ENCODE data around the gene ARPP19.

DNA sequence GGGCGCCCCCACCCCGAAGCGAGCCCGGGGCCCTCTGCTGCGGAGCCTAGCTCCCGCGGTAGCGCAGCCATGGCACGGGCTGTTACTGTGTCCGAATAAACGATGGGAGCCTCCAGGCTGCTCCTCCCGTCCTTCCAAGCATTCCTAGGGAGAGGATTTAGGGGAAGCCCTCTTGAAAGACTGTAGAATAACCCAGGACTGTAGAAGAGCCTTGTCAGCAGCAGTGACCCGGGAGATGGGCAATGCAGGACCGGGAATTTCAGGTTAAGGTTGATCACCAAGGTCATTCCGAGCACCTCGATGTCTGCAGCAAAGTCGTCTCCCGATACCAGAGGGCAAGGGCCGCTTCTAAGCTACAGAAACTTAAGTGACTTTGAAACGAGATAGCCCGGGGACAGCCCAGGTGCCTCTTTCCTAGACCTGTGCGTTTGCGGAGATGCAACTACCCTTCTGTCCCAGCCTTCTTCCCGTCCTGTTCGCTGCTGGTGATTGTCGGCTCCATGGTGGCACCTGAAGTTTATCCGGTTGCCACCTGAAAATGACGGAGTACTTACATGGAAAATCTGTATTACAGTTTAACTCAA, 39.4 kb downstream of the ARPP19 start:
- TF ChIP-seq CTCF (IDR thresholded peaks at IDR 0.05 in 2 of 3, conservative IDR thresholded peaks at IDR 0.05 in 1 of 3; ENCODE audit: borderline replicate concordance in 1 of 3, insufficient read depth in 1 of 3, low read depth in 2 of 3, low read length in 2 of 3) (no peak), POLR2AphosphoS5 (IDR thresholded peaks at IDR 0.05; ENCODE audit: low read depth, low read length) (no peak), EZH2 (IDR thresholded peaks at IDR 0.05) (no peak)
- TF ChIP-seq, protein P1, sequence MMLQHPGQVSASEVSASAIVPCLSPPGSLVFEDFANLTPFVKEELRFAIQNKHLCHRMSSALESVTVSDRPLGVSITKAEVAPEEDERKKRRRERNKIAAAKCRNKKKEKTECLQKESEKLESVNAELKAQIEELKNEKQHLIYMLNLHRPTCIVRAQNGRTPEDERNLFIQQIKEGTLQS (IDR thresholded peaks at IDR 0.05): no peak

Data from HCT116 (cell line).